MM.1S (cell line): ENCODE data around the gene SCAMP4.

Experiments used
- DNase-seq: peaks from one replicate; pipeline ENCODE4 v3.0.0-alpha.2; 2015
- H2AFZ ChIP-seq: fragments of 300-600 bp; sonication (generic); 2 replicates; pipeline ENCODE4 v1.6.0; 2016; ENCODE audit warnings: antibody characterized with exemption, low read length
- H3F3A ChIP-seq: fragments of 300-600 bp; sonication (generic); 2 replicates; pipeline ENCODE4 v1.6.1; 2016; ENCODE audit warnings: mild to moderate bottlenecking, antibody characterized with exemption, low read length, moderate library complexity, mixed read lengths; ENCODE audit not compliant: insufficient read depth
- H3K27ac ChIP-seq: fragments of 300-600 bp; sonication (generic); 2 replicates; pipeline ENCODE4 v1.5.1; 2016; ENCODE audit warnings: mild to moderate bottlenecking, low read length
- H3K27me3 ChIP-seq: fragments of 300-600 bp; sonication (generic); replicated peaks from 2 replicates; pipeline ENCODE4 v1.6.0; 2016; ENCODE audit warnings: low read length; ENCODE audit not compliant: insufficient read depth
- H3K36me3 ChIP-seq: fragments of 300-600 bp; sonication (generic); replicated peaks from 2 replicates; pipeline ENCODE4 v1.6.1; 2016; ENCODE audit warnings: mild to moderate bottlenecking, low read length, mixed read lengths; ENCODE audit not compliant: insufficient read depth
- H3K4me1 ChIP-seq: fragments of 300-600 bp; sonication (generic); 2 replicates; pipeline ENCODE4 v1.6.1; 2016; ENCODE audit warnings: low read length, mixed read lengths
- H3K4me2 ChIP-seq: fragments of 300-600 bp; sonication (generic); 2 replicates; pipeline ENCODE4 v1.6.0; 2016; ENCODE audit warnings: low read depth, low read length
- H3K4me3 ChIP-seq: fragments of 300-600 bp; sonication (generic); 2 replicates; pipeline ENCODE4 v1.5.1; 2016; ENCODE audit warnings: low read length, mixed read lengths
- H3K79me2 ChIP-seq: fragments of 300-600 bp; sonication (generic); 2 replicates; pipeline ENCODE4 v1.6.1; 2016; ENCODE audit warnings: mixed run types, low read length, mixed read lengths
- H3K9ac ChIP-seq: fragments of 300-600 bp; sonication (generic); 2 replicates; pipeline ENCODE4 v1.6.1; 2016; ENCODE audit warnings: low read length, mixed read lengths
- H3K9me2 ChIP-seq: fragments of 300-600 bp; sonication (generic); replicated peaks from 2 replicates; pipeline ENCODE4 v1.6.1; 2016; ENCODE audit warnings: mild to moderate bottlenecking, low read length, mixed read lengths; ENCODE audit not compliant: insufficient read depth
- H3K9me3 ChIP-seq: fragments of 300-600 bp; sonication (generic); replicated peaks from 2 replicates; pipeline ENCODE4 v1.6.1; 2016; ENCODE audit warnings: mild to moderate bottlenecking, low read length, mixed read lengths; ENCODE audit not compliant: insufficient read depth
- H4K20me1 ChIP-seq: fragments of 300-600 bp; sonication (generic); 2 replicates; pipeline ENCODE4 v1.6.1; 2016; ENCODE audit warnings: mild to moderate bottlenecking, low read length, moderate library complexity, mixed read lengths; ENCODE audit not compliant: insufficient read depth
- EZH2 ChIP-seq: fragments of 300-600 bp; sonication (generic); optimal IDR thresholded peaks from 2 replicates; pipeline ENCODE3; 2017; ENCODE audit warnings: low read depth, mild to moderate bottlenecking, antibody characterized with exemption, low read length, mixed read lengths
- EZH2phosphoT487 ChIP-seq: fragments of 300-600 bp; sonication (generic); IDR thresholded peaks from 2 replicates; pipeline ENCODE4 v1.6.1; 2018; ENCODE audit warnings: antibody characterized with exemption, low read length
- TF ChIP-seq, protein P1 (sequence below): fragments of 300-600 bp; sonication (generic); IDR thresholded peaks from 2 replicates; pipeline ENCODE4 v1.5.1; 2016; ENCODE audit warnings: antibody characterized with exemption, low read length, mixed read lengths

Gene SCAMP4

DNA sequence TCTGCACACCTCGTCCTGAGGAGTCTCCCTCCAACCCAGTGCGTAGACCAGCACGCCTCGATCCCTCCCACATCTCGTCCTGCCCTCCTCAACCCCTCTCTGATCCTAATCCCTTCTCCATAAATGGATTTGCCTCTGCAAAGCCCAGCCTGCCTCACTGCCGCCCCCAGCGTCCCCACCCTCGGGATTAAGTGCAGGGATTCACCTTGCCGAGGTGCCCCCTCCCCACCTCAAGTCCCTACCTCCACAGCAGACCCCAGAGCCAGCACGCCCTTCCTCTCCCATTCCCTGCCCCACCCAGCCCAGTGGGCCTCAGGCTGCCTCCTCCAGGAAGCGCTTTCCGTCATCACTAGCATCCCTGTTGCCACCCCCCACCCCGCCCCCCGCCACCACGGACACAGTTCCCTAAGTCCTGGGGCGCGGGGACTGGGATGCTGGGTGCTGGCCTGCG is 45.8 kb upstream of the SCAMP4 start:
- Histone ChIP-seq H3K4me1 (peaks cover 27% of the 10 kb centered on the region), H3K79me2 (peaks cover 82% of the 10 kb centered on the region), H3K9ac (no peak overlapping the region), H4K20me1 (no peaks in the 10 kb centered on the region), H3K4me3 (no peak overlapping the region), H3K27me3 (no peaks in the 10 kb centered on the region), H3K9me2 (no peaks in the 10 kb centered on the region), H3K4me2 (no peak overlapping the region), H3K27ac (no peak overlapping the region), H2AFZ (no peak overlapping the region), H3K9me3 (no peaks in the 10 kb centered on the region), H3K36me3 (no peaks in the 10 kb centered on the region), H3F3A (peaks cover 44% of the 10 kb centered on the region)
- no peak for DNase-seq
- TF ChIP-seq, protein P1, sequence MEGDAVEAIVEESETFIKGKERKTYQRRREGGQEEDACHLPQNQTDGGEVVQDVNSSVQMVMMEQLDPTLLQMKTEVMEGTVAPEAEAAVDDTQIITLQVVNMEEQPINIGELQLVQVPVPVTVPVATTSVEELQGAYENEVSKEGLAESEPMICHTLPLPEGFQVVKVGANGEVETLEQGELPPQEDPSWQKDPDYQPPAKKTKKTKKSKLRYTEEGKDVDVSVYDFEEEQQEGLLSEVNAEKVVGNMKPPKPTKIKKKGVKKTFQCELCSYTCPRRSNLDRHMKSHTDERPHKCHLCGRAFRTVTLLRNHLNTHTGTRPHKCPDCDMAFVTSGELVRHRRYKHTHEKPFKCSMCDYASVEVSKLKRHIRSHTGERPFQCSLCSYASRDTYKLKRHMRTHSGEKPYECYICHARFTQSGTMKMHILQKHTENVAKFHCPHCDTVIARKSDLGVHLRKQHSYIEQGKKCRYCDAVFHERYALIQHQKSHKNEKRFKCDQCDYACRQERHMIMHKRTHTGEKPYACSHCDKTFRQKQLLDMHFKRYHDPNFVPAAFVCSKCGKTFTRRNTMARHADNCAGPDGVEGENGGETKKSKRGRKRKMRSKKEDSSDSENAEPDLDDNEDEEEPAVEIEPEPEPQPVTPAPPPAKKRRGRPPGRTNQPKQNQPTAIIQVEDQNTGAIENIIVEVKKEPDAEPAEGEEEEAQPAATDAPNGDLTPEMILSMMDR, result no peak
- TF ChIP-seq EZH2phosphoT487, result no peak
- no peak for TF ChIP-seq EZH2

GRCh38 chr19:1860042-1860775 is 45.0 kb upstream of the SCAMP4 start:
- Histone ChIP-seq H3K9ac (no peak overlapping the region), H3K4me2 (no peak overlapping the region), H4K20me1 (no peaks in the 10 kb centered on the region), H3F3A (peaks cover 42% of the 10 kb centered on the region), H3K4me1 (peaks cover 27% of the 10 kb centered on the region), H3K9me3 (no peaks in the 10 kb centered on the region), H2AFZ (no peak overlapping the region), H3K79me2 (peaks cover 77% of the 10 kb centered on the region), H3K27me3 (no peaks in the 10 kb centered on the region), H3K4me3 (no peak overlapping the region), H3K9me2 (no peaks in the 10 kb centered on the region), H3K36me3 (no peaks in the 10 kb centered on the region), H3K27ac (no peak overlapping the region)
- DNase-seq, result no peak
- TF ChIP-seq EZH2phosphoT487 (no peak), EZH2 (no peak)
- TF ChIP-seq, protein P1, result no peak

- Histone ChIP-seq H3K9me3 (no peaks in the 10 kb centered on the region), H3K9ac (no peak overlapping the region), H3K27ac (no peak overlapping the region), H3K79me2 (peaks cover 73% of the 10 kb centered on the region), H3K4me2 (peak overlapping the region; percentile 97; the same call in 1 of the 2 replicates), H3K9me2 (no peaks in the 10 kb centered on the region), H3K27me3 (no peaks in the 10 kb centered on the region), H2AFZ (no peak overlapping the region), H3F3A (peaks cover 37% of the 10 kb centered on the region), H3K36me3 (no peaks in the 10 kb centered on the region), H3K4me1 (peaks cover 22% of the 10 kb centered on the region), H4K20me1 (no peaks in the 10 kb centered on the region), H3K4me3 (peak overlapping the region; percentile 98; the same call in 1 of the 2 replicates)
- TF ChIP-seq EZH2phosphoT487 (no peak), EZH2 (no peak)
- TF ChIP-seq, protein P1, result no peak
- no peak for DNase-seq
Observed at GRCh38 chr19:1860821-1861598, 44.2 kb upstream of the SCAMP4 start.
